ENCODE data around the gene COX4I2. TPM values are rescaled to one million over a fixed set of nuclear protein-coding genes. Genes with fewer than 3 reads are reported as not detected.

COX4I2 gene
- total RNA-seq, 1 experiment from 2014 or later: not detected

- TSS peak; percentile 88 for BruUV-seq (replicated peaks)
Observed at GRCh38 chr20:31604567-31605030, 33.1 kb upstream of the COX4I2 start.

GRCh38 chr20:31605031-31605901, 32.4 kb upstream of the COX4I2 start, which contains the start of gene ID1:
TSS of gene ID1 (plus strand) at chr20:31605289. CDS start at chr20:31605388, 99 bp downstream.
- no peaks in the 10 kb centered on the region for H3K36me3 ChIP-seq (ENCODE audit: insufficient read depth, low read length, poor library complexity, severe bottlenecking)
- H3K27me3 ChIP-seq (replicated peaks; ENCODE audit: insufficient read depth, low read depth, low read length, poor library complexity): no peaks in the 10 kb centered on the region
- BruUV-seq (replicated peaks): TSS peak; percentile 96
- H3K9me3 ChIP-seq (ENCODE audit: low read depth, low read length, poor library complexity, severe bottlenecking): no peaks in the 10 kb centered on the region
- H3K4me1 ChIP-seq (ENCODE audit: insufficient read depth, low read length, poor library complexity, severe bottlenecking): peaks cover 27% of the 10 kb centered on the region
- DNase-seq (ENCODE audit: low spot score): peak; percentile 98
- H3K4me3 ChIP-seq (ENCODE audit: low read depth, low read length, poor library complexity, severe bottlenecking): peak within 1 kb of the TSS; percentile 73
- no peak for TF ChIP-seq CTCF (conservative IDR thresholded peaks at IDR 0.05; ENCODE audit: low read depth, low read length)
- no peak for TF ChIP-seq EZH2 (IDR thresholded peaks at IDR 0.05; ENCODE audit: borderline replicate concordance, low read depth, low read length, poor library complexity, severe bottlenecking)
- peak within 1 kb of the TSS; percentile 96 for H3K27ac ChIP-seq (ENCODE audit: low read depth, low read length, poor library complexity, severe bottlenecking)
- ChIA-PET CTCF (interaction anchor here (0.6 to 1.7 kb wide), 5 partner anchors 8 to 43 kb away, joined by 3 to 15 read pairs (median 6); no protein-coding TSS in a partner anchor), POLR2A (ENCODE audit: low non-redundant PET) (interaction anchor here (0.6 to 3.1 kb wide), 3 partner anchors 31 to 432 kb away, joined by 3 to 23 read pairs (median 15); no protein-coding TSS in a partner anchor)
- intact Hi-C loops (cut with micrococcal nuclease; ENCODE audit: unreplicated experiment): loop anchor here (5.0 kb wide), 1 partner anchor 143 kb away; no protein-coding TSS in a partner anchor

More at GRCh38 chr20:31604567-31605030, 33.1 kb upstream of the COX4I2 start:
- H3K27ac ChIP-seq (ENCODE audit: low read depth, low read length, poor library complexity, severe bottlenecking): peak overlapping the region; percentile 96
- TF ChIP-seq EZH2 (IDR thresholded peaks at IDR 0.05; ENCODE audit: borderline replicate concordance, low read depth, low read length, poor library complexity, severe bottlenecking) (no peak), CTCF (conservative IDR thresholded peaks at IDR 0.05; ENCODE audit: low read depth, low read length) (no peak)
- ChIA-PET CTCF (interaction anchor here (0.6 to 1.7 kb wide), 6 partner anchors 8 to 45 kb away, joined by 3 to 15 read pairs (median 5); no protein-coding TSS in a partner anchor), POLR2A (ENCODE audit: low non-redundant PET) (interaction anchor here (0.5 to 3.1 kb wide), 4 partner anchors 31 to 203 kb away, joined by 3 to 23 read pairs (median 8); partner anchors contain the start of gene BCL2L1)
- no peaks in the 10 kb centered on the region for H3K27me3 ChIP-seq (replicated peaks; ENCODE audit: insufficient read depth, low read depth, low read length, poor library complexity)
- peak overlapping the region; percentile 73 for H3K4me3 ChIP-seq (ENCODE audit: low read depth, low read length, poor library complexity, severe bottlenecking)
- peaks cover 27% of the 10 kb centered on the region for H3K4me1 ChIP-seq (ENCODE audit: insufficient read depth, low read length, poor library complexity, severe bottlenecking)
- H3K9me3 ChIP-seq (ENCODE audit: low read depth, low read length, poor library complexity, severe bottlenecking): no peaks in the 10 kb centered on the region
- no peaks in the 10 kb centered on the region for H3K36me3 ChIP-seq (ENCODE audit: insufficient read depth, low read length, poor library complexity, severe bottlenecking)
- DNase-seq (ENCODE audit: low spot score): no peak
- intact Hi-C loops (cut with micrococcal nuclease; ENCODE audit: unreplicated experiment): loop anchor here (5.0 kb wide), 1 partner anchor 142 kb away; no protein-coding TSS in a partner anchor

Data from A673 (cell line).